ENCODE results near the gene NRARP. TPM values are rescaled to one million over a fixed set of nuclear protein-coding genes. Genes with fewer than 3 reads are reported as not detected.

The NRARP gene
- total and polyA plus RNA-seq, 2 of the 13 experiments (the other 11 are each of a cell fraction or from before 2014, with no cell fraction given) = 0.22 to 0.46 TPM

DNA sequence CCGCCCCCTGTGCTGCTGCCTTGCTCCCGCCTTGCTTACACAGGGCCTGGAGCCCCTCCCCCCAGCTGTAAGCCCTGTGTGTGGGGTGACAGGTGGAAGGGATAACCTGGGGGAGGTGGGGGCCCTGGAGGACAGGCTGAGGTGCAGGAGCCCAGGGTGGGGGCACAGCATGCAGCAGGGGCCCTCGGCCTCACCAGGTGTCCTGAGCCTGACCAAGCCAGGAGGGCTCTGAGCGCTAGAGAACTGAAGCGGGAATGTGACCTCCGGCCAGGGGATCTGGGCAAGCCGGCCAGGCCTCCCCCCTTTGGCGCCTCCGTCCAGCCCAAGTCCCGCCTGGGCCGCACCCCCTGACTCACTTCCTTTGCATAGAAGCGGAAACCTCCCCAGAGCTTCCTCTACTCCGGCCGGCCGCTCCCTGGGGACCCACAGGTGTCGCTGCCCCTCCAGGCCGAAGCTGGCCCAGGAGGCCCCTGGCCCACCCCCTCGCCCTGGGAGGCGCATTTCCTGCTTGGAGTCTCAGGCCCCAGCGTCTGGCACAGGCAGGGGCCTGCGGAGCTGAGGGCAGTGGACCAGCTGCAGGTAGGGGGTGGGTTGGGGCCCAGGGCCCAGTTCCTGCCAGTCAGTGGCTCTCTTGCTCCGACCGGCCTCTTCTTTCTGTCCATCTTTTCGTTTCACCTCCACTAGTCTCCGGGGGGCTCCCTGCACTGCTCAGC lies 24.6 kb downstream of the NRARP start, which contains the start of gene TOR4A (continued):
- TF ChIP-seq, protein P1, sequence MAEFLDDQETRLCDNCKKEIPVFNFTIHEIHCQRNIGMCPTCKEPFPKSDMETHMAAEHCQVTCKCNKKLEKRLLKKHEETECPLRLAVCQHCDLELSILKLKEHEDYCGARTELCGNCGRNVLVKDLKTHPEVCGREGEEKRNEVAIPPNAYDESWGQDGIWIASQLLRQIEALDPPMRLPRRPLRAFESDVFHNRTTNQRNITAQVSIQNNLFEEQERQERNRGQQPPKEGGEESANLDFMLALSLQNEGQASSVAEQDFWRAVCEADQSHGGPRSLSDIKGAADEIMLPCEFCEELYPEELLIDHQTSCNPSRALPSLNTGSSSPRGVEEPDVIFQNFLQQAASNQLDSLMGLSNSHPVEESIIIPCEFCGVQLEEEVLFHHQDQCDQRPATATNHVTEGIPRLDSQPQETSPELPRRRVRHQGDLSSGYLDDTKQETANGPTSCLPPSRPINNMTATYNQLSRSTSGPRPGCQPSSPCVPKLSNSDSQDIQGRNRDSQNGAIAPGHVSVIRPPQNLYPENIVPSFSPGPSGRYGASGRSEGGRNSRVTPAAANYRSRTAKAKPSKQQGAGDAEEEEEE (CRISPR knock-in tag; IDR thresholded peaks at IDR 0.05; ENCODE audit: borderline replicate concordance) = peak; percentile 73; the same call in 1 of the 2 replicates
- TF ChIP-seq KLF15 (CRISPR knock-in tag; IDR thresholded peaks at IDR 0.05; ENCODE audit: borderline replicate concordance) (0 out of 2 replicates have a peak, but pooled peaks have one; percentile 53), PHF8 (CRISPR knock-in tag; IDR thresholded peaks at IDR 0.05) (peak; percentile 91), ZNF558 (CRISPR knock-in tag; IDR thresholded peaks at IDR 0.05; ENCODE audit: borderline replicate concordance) (no peak), ZNF619 (CRISPR knock-in tag; IDR thresholded peaks at IDR 0.05) (peak; percentile 74; the same call in 1 of the 2 replicates), ZNF772 (CRISPR knock-in tag; IDR thresholded peaks at IDR 0.05) (peak; percentile 95), ZNF670 (CRISPR knock-in tag; IDR thresholded peaks at IDR 0.05; ENCODE audit: borderline replicate concordance) (no peak; the same call in 1 of the 2 replicates), ONECUT2 (CRISPR knock-in tag; IDR thresholded peaks at IDR 0.05) (no peak), ZNF747 (CRISPR knock-in tag; IDR thresholded peaks at IDR 0.05; ENCODE audit: borderline replicate concordance) (peak; percentile 38), ZNF10 (CRISPR knock-in tag; IDR thresholded peaks at IDR 0.05; ENCODE audit: borderline replicate concordance, low read depth) (no peak; the same call in 1 of the 2 replicates), KMT2A (CRISPR knock-in tag; IDR thresholded peaks at IDR 0.05) (peak; percentile 57; the same call in 1 of the 2 replicates), KAT8 (CRISPR knock-in tag; IDR thresholded peaks at IDR 0.05) (peak; percentile 88)
- TF ChIP-seq, protein P2, sequence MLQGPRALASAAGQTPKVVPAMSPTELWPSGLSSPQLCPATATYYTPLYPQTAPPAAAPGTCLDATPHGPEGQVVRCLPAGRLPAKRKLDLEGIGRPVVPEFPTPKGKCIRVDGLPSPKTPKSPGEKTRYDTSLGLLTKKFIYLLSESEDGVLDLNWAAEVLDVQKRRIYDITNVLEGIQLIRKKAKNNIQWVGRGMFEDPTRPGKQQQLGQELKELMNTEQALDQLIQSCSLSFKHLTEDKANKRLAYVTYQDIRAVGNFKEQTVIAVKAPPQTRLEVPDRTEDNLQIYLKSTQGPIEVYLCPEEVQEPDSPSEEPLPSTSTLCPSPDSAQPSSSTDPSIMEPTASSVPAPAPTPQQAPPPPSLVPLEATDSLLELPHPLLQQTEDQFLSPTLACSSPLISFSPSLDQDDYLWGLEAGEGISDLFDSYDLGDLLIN (CRISPR knock-in tag; IDR thresholded peaks at IDR 0.05; ENCODE audit: borderline replicate concordance) = 0 out of 2 replicates have a peak, but pooled peaks have one; percentile 11
- TF ChIP-seq, protein P3, sequence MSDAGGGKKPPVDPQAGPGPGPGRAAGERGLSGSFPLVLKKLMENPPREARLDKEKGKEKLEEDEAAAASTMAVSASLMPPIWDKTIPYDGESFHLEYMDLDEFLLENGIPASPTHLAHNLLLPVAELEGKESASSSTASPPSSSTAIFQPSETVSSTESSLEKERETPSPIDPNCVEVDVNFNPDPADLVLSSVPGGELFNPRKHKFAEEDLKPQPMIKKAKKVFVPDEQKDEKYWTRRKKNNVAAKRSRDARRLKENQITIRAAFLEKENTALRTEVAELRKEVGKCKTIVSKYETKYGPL (CRISPR knock-in tag; IDR thresholded peaks at IDR 0.05) = 0 out of 2 replicates have a peak, but pooled peaks have one; percentile 6
- TF ChIP-seq, protein P4, sequence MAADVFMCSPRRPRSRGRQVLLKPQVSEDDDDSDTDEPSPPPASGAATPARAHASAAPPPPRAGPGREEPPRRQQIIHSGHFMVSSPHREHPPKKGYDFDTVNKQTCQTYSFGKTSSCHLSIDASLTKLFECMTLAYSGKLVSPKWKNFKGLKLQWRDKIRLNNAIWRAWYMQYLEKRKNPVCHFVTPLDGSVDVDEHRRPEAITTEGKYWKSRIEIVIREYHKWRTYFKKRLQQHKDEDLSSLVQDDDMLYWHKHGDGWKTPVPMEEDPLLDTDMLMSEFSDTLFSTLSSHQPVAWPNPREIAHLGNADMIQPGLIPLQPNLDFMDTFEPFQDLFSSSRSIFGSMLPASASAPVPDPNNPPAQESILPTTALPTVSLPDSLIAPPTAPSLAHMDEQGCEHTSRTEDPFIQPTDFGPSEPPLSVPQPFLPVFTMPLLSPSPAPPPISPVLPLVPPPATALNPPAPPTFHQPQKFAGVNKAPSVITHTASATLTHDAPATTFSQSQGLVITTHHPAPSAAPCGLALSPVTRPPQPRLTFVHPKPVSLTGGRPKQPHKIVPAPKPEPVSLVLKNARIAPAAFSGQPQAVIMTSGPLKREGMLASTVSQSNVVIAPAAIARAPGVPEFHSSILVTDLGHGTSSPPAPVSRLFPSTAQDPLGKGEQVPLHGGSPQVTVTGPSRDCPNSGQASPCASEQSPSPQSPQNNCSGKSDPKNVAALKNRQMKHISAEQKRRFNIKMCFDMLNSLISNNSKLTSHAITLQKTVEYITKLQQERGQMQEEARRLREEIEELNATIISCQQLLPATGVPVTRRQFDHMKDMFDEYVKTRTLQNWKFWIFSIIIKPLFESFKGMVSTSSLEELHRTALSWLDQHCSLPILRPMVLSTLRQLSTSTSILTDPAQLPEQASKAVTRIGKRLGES (CRISPR knock-in tag; IDR thresholded peaks at IDR 0.05; ENCODE audit: borderline replicate concordance) = no peak
- TF ChIP-seq, protein P5, sequence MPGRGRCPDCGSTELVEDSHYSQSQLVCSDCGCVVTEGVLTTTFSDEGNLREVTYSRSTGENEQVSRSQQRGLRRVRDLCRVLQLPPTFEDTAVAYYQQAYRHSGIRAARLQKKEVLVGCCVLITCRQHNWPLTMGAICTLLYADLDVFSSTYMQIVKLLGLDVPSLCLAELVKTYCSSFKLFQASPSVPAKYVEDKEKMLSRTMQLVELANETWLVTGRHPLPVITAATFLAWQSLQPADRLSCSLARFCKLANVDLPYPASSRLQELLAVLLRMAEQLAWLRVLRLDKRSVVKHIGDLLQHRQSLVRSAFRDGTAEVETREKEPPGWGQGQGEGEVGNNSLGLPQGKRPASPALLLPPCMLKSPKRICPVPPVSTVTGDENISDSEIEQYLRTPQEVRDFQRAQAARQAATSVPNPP (CRISPR knock-in tag; IDR thresholded peaks at IDR 0.05) = peak; percentile 38; the same call in 1 of the 2 replicates
- TF ChIP-seq, protein P6, sequence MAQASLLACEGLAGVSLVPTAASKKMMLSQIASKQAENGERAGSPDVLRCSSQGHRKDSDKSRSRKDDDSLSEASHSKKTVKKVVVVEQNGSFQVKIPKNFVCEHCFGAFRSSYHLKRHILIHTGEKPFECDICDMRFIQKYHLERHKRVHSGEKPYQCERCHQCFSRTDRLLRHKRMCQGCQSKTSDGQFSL (CRISPR knock-in tag; IDR thresholded peaks at IDR 0.05) = peak; percentile 40
- TF ChIP-seq, protein P7, sequence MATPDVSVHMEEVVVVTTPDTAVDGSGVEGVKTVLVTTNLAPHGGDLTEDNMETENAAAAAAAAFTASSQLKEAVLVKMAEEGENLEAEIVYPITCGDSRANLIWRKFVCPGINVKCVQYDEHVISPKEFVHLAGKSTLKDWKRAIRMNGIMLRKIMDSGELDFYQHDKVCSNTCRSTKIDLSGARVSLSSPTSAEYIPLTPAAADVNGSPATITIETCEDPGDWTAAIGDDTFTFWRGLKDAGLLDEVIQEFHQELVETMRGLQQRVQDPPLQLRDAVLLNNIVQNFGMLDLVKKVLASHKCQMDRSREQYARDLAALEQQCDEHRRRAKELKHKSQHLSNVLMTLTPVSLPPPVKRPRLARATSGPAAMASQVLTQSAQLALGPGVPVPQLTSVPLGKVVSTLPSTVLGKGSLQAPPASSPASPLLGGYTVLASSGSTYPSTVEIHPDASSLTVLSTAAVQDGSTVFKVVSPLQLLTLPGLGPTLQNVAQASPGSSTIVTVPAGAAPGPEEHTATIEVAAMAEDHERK (CRISPR knock-in tag; IDR thresholded peaks at IDR 0.05; ENCODE audit: low read depth) = 0 out of 2 replicates have a peak, but pooled peaks have one; percentile 11
